NCI-H748 treated with DMSO at 0.1 percent for 48 hours (cell line): ENCODE measurements around the gene UBXN11.

Source experiments
- DNase-seq: peaks from one replicate; lab custom pipeline; 2025; lab: John Stamatoyannopoulos, UW

UBXN11 gene

DNA sequence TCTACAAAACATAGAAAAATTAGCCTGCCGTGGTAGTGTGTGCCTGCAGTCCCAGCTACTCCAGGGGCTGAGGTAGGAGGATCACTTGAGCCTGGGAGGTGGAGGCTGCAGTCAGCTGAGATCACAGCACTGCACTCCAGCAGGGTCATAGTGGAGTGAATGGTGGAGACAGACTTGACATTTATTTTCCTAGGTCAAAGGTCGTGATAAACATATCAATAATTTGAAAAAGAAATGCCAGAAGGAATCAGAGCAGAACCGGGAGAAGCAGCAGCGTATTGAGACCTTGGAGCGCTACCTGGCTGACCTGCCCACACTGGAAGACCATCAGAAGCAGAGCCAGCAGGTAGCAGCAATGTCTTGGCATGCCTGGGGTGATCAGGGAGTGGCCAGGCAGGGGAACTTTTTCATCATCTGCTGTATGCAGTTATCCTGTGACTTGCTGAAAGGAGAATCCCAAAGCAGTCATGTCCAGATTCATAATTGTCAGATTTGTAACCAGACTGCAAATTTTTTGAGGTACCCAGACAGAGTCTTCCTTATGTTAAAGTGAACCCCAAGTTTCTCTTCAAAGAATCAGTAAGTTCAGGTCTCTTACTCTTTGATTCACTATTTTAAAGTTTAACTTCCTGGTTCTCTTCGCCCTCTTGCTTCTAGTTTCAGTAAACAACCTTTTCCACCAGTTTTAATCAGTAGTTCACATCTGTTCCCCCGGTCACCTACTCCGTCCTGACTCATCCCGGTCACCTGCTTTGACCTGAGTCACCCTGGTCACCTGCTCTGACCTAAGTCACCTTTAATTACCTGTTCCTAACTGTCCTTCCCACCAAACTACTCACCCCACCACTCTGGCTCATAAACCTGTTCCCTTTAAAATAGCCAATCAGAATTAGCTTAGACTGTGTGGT, 37.9 kb downstream of the UBXN11 start:
- DNase-seq = no peak

DNA sequence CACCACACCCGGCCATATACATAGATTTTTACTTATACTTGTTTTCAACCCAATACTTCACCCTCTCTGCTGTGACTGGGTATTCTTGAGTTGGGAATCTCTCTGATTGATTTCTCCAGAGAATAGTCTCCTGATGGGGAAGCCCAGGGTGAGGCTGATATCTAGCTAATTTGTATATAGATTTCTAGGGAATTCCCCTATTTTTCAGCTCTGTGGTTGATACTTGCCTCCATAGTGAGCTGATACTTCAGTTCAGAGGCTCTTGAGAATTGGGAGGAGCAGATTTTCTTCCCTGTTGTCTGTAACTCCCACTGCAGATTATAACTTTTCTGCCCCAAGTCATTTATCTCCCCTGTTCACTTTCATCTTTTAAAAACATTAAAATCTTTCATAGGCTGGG, 41.0 kb downstream of the UBXN11 start:
- DNase-seq = no peak

DNA sequence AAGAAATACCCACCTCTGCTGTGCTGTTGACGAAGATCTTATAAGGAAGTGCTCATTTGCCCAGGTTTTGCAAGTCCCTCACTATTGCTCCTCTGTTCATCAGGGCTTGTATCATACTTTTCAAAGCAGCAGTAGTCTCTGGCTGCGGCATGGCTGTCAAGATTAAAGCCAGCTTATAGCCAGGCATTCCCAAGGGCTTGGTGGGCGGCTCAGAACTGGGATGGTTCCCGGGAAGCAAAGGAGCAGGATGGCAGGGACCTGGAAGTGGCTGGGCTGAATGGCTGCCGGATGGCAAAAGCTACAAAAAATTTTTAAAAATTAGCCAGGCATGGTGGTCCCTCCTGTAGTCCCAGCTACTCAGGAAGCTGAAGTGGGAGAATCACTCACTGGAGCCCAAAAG, 43.2 kb downstream of the UBXN11 start:
- no peak for DNase-seq

DNA sequence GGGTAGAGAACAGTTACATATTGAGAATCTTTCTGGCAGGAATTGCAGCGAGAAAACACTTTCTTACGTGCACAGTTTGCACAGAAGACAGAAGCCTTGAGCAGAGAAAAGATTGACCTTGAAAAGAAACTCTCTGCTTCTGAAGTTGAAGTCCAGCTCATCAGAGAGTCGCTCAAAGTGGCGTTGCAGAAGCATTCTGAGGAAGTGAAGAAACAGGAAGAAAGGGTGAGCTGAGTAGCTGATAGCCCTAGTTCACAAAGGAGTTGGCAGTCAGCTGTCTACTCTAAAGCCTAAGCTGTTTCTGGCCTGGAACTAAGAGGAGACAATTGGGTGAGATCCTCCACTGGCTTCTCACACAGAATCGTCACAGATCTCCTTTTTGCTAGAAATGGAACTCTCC, 46.9 kb downstream of the UBXN11 start:
- DNase-seq = no peak

DNA sequence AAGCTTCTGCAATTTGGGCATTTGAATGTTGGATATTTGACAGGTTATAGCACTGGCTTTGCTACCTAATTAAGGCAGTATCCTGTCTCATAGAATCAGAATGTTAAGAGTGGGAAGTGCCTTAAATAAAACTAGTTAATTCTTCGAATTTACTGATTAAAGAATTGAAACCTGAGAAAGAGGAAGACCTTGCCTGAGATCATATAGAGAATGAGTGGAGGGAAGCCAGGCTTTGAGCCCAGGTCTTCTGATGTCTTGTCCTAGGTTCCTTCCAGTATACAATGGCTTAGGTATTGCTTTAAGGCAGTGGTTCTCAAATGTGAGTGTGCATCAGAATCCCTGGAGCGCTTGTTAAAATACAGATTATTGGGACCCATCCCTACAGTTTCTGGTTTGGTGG, 47.4 kb downstream of the UBXN11 start:
- DNase-seq = no peak

DNA sequence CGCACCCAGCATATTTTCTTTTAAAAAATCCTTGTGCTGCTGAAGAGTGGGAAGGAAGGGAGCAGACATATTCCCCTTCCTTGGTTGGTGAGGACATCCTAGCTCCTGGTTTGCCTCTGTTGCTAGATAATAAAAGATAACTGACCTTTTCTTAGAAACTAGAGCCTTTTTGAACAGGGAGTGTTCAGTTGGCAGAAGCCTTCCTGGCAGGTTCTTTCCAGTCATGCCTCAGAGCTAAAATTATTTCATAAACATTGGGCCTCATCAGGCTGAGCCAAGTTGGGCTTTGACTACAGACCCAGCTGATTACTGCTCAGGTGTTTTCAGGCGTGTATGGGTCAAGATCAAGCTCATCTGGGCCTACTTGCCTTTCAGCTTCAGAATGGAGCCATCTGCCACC, 49.2 kb downstream of the UBXN11 start:
- DNase-seq = no peak

DNA sequence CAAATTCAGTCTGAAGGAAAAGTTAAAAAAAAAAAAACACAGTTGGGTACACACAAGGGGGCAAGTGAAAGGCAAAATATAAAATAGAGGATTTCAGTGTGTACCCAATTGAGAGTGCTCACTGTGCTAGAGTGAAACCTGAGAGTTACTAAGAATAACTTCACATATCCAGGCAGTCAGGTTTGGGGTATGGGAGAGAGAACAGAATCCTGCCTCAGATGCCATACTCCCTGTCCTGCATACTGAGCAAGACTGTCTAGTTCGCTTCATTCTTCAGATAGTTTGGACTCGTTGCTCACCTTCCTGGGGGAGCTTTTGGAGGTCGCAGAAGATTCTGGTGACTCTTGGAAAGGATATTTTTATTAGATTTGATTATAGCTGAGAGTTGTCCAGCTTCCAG, 52.0 kb downstream of the UBXN11 start:
- DNase-seq = no peak

DNA sequence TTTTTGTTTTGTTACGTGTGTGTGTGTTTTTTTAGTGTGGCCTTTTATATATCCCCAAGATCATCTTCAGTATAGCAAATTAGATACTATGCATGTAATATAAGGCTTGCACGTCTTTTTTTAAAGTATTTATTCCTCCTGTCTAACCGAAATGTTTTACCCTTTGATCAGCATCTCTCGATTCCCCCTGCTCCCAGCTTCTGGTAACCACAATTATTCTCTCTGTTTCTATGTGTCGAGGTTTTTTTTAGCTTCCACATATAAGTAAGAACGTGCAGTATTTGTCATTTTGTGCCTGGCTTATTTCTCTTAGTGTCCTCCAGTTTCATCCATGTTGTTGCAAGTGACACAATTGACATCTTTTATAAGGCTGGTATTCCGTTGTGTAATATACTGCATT, 53.7 kb downstream of the UBXN11 start:
- DNase-seq = no peak

DNA sequence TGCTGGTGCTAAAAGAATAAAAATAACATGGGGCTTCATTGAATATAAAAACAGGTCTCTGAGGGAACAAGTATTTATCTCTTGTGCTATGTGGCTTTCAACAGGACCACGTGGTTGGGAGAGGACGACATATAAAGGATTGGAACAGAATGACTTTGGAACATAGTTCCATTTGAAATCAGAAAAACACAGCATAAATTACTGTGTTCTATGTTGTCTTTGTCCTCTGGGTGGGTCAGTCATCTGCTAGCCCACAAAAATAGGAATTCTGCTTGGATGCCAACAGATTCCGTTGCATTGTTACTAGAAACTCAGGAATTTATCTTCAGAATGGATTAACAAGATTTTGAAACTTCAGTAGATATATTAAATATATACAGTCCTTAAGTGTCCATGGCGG, 66.5 kb downstream of the UBXN11 start:
- DNase-seq = no peak

DNA sequence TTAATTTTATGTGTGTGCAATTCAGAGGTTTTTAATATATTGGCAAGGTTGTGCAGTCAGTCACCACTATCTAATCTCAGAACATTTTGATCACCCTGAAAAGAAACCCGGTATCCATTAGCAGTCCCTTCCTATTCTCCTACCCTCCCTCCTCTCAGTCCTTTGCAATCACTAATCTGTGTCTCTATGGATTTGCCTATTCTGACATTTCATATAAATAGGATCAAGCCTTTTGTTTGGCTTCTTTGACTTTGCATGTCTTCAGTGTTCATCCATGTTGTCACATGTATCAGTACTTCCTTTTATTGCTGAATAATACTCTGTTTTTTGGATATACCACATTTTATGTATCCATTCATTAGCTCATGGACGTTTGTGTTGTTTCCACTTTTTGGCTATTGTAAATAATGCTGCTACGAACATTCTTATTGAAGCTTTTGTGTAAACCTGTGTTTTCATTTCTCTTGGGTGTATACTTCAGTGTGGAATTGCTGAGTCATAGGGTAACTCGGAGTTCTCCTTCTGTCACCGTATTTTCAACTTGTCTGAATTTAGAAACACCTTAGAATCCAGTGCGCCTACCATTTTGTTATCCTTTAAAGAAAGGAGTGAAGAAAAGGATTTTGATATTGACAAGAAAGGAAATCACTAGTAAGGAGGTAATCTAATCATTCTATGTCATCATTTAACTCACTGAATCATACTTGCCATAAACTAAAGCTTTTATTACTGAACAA, 69.0 kb downstream of the UBXN11 start:
- no peak for DNase-seq

DNA sequence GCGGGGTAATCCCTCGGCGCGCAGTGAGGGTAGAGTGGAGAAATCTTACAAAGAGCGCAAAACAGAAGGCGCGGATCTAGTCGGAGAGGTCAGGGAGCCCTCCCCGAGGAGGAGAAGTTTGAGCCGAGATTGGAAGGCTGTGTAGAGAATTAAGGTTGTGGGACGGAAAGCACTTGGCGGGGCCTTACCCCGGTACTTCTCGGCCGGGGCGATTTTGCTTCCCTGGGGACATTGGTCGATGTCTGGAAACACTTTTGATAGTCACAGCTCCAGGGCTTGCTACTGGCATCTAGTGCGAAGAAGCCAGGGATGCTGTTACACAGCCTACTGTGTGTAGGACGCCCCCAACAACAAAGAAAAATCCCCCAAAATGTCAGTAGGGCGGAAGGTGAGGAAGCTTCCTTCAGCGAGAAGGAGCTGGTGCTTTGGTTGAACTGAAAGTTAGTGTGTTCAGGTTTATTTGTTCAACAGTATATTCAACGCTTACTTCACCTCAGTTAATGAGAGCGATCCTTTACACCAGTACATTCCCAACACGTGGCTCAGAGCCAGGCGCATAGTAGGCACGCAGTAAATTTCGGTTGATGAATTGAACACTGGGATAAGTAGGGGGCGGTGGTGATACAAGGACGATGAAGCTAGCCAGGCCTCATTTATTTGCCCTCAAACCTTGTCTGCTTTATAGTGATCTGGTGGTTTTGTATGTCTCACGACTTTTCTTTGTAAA, 71.6 kb downstream of the UBXN11 start:
- DNase-seq = no peak

DNA sequence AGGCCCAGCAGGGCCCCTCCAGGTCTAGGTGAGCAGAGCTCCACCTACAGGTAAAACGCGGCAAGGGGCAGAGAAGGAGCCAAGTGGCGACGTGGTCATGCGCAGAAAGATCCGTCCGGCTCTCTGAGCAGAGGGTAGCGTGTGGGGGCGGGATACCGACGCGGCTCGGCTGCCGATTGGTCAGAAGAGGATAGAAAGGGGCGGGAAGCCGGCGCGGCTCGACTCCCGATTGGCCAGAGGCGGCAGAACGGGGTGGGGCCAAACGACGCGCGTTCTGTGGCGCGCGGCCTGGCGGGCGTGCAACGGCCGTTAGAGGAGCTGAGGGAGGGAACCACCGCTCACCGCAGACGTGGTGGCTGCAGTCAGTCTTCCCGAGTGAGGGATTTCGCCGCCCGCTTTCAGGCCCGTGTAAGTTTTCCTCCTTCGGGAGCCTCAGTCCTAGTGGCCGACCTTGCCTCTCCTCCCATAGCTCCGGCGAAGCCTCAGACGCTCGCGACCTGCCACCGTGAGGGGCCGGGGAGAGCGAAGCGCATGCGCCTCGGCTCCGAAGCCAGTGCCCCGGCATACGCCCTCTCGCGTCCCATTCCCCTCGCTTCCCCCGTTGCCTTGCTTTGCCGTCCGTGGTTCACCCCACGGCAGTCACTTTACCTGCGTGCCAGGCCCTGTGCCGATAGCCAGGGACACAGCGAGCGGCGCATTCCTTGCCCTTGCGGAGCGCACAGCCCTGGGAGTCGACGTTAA, 72.4 kb downstream of the UBXN11 start, which contains the start of gene CEP85:
Gene CEP85, plus strand, starts transcription at position 298 of the 741 bp plus-strand sequence. CDS start 5,584 bp downstream, outside the sequence.
- peak; percentile 91 for DNase-seq
